HepG2 (cell line): Measurements from ENCODE around the gene DPP3. TPM values are rescaled to one million over a fixed set of nuclear protein-coding genes. Genes with fewer than 3 reads are reported as not detected.

Experiments
- AGO2 ChIP-seq: fragments of 200-400 bp; formaldehyde crosslinking; optimal IDR thresholded peaks from 2 replicates; pipeline ENCODE3; 2017; ENCODE audit warnings: mild to moderate bottlenecking, low read depth, low read length, moderate library complexity
- DNMT3B ChIP-seq: conservative IDR thresholded peaks from 2 replicates; pipeline ENCODE4 v1.6.1; 2016; ENCODE audit warnings: missing biosample characterization, control low read depth
- FOXK2 ChIP-seq: fragments of 450-650 bp; IDR thresholded peaks from 2 replicates; pipeline ENCODE4 v1.6.1; 2016
- HOXA7 ChIP-seq: sonication (generic); formaldehyde crosslinking; IDR thresholded peaks from 2 replicates; pipeline ENCODE4 v1.8.1; 2022; ENCODE audit warnings: mild to moderate bottlenecking, missing genetic modification reagents, moderate library complexity
- JUN ChIP-seq: sonication (generic); formaldehyde crosslinking; IDR thresholded peaks from 2 replicates; pipeline ENCODE4 v1.4.0; 2020; ENCODE audit warnings: mild to moderate bottlenecking, missing genetic modification reagents
- MIXL1 ChIP-seq: IDR thresholded peaks from 2 replicates; pipeline ENCODE4 v1.6.1; 2016
- MZF1 ChIP-seq: sonication (generic); formaldehyde crosslinking; IDR thresholded peaks from 2 replicates; pipeline ENCODE4 v1.8.1; 2023; ENCODE audit warnings: mild to moderate bottlenecking, missing genetic modification reagents, borderline replicate concordance
- NFE2L2 ChIP-seq: fragments of 150-350 bp; IDR thresholded peaks from 2 replicates; pipeline ENCODE4 v1.6.1; 2014; ENCODE audit warnings: low read length
- SAP130 ChIP-seq: IDR thresholded peaks from 2 replicates; pipeline ENCODE4 v1.6.1; 2016; ENCODE audit warnings: low read depth
- SRY ChIP-seq: sonication (generic); formaldehyde crosslinking; IDR thresholded peaks from 2 replicates; pipeline ENCODE4 v1.8.0; 2022; ENCODE audit warnings: mild to moderate bottlenecking, missing genetic modification reagents
- ZBTB3 ChIP-seq: sonication (generic); formaldehyde crosslinking; IDR thresholded peaks from 2 replicates; pipeline ENCODE4 v1.4.0; 2020; ENCODE audit warnings: low read depth, mild to moderate bottlenecking, moderate library complexity, missing genetic modification reagents, borderline replicate concordance
- ZNF138 ChIP-seq: sonication (generic); formaldehyde crosslinking; IDR thresholded peaks from 2 replicates; pipeline ENCODE4 v1.5.0; 2020; ENCODE audit warnings: mild to moderate bottlenecking, low read depth, missing genetic modification reagents
- ZNF207 ChIP-seq: fragments of 450-650 bp; IDR thresholded peaks from 2 replicates; pipeline ENCODE4 v1.6.1; 2016; ENCODE audit warnings: antibody characterized with exemption, borderline replicate concordance
- ZNF296 ChIP-seq: sonication (generic); formaldehyde crosslinking; conservative IDR thresholded peaks from 2 replicates; pipeline ENCODE4 v1.5.0; 2020; ENCODE audit warnings: mild to moderate bottlenecking, missing genetic modification reagents
- ZNF30 ChIP-seq: sonication (generic); formaldehyde crosslinking; IDR thresholded peaks from 2 replicates; pipeline ENCODE4 v1.5.0; 2020; ENCODE audit warnings: mild to moderate bottlenecking, missing genetic modification reagents
- ZNF546 ChIP-seq: sonication (generic); formaldehyde crosslinking; conservative IDR thresholded peaks from 2 replicates; pipeline ENCODE4 v1.8.1; 2023; ENCODE audit warnings: mild to moderate bottlenecking, missing genetic modification reagents
- ZNF577 ChIP-seq: sonication (generic); formaldehyde crosslinking; IDR thresholded peaks from 2 replicates; pipeline ENCODE4 v1.4.0; 2020; ENCODE audit warnings: mild to moderate bottlenecking, low read depth, missing genetic modification reagents, borderline replicate concordance
- ZNF598 ChIP-seq: sonication (generic); formaldehyde crosslinking; IDR thresholded peaks from 2 replicates; pipeline ENCODE4 v1.5.1; 2020; ENCODE audit warnings: mild to moderate bottlenecking, missing genetic modification reagents, borderline replicate concordance
- ZNF619 ChIP-seq: sonication (generic); formaldehyde crosslinking; IDR thresholded peaks from 2 replicates; pipeline ENCODE4 v1.4.0; 2020; ENCODE audit warnings: mild to moderate bottlenecking, missing genetic modification reagents
- ZNF678 ChIP-seq: sonication (generic); formaldehyde crosslinking; IDR thresholded peaks from 2 replicates; pipeline ENCODE4 v1.4.0; 2020; ENCODE audit warnings: mild to moderate bottlenecking, missing genetic modification reagents
- polyA plus RNA-seq, 8 experiments: library from polyadenylated mRNA; depleted of rRNA in 3 of 8; stranded (reverse) in 7 of 8; unstranded in 1 of 8; fragments of >200 nt; fragmentation: Illumina TruSeq in 4 of 8; extraction: Trizol in 4 of 8; gene quantifications; 2 replicates each; pipeline versions ENCODE4 v1.2.1 to v1.2.3, GENCODE V29; 2011 to 2016; ENCODE audit warnings: low read depth in 4 of 8, missing spikeins in 1 of 8, mixed read lengths in 1 of 8; ENCODE audit not compliant: insufficient read depth in 1 of 8
- total RNA-seq, 5 experiments: library from RNA; depleted of rRNA; stranded (reverse); fragments of >200 nt; fragmentation: Illumina TruSeq; extraction: Trizol; gene quantifications; 2 replicates each; pipeline ENCODE4 v1.2.3, GENCODE V29; 2016; ENCODE audit warnings: low read depth in 1 of 5
- TF ChIP-seq, protein P1 (sequence below): sonication (generic); formaldehyde crosslinking; conservative IDR thresholded peaks from 2 replicates; pipeline ENCODE4 v1.4.0; 2020; ENCODE audit warnings: missing genetic modification reagents
- TF ChIP-seq, protein P2 (sequence below): IDR thresholded peaks from 2 replicates; pipeline ENCODE4 v1.6.1; 2018; ENCODE audit warnings: missing genetic modification reagents, mild to moderate bottlenecking, missing compliant biosample characterization
- TF ChIP-seq, protein P3 (sequence below): sonication (generic); formaldehyde crosslinking; conservative IDR thresholded peaks from 2 replicates; pipeline ENCODE4 v1.8.0; 2022; ENCODE audit warnings: low read depth, missing genetic modification reagents
- TF ChIP-seq, protein P4 (sequence below): sonication (generic); formaldehyde crosslinking; IDR thresholded peaks from 2 replicates; pipeline ENCODE4 v1.5.1; 2020; ENCODE audit warnings: missing genetic modification reagents, mild to moderate bottlenecking, borderline replicate concordance

The DPP3 gene
- total and polyA plus RNA-seq, 2 of the 13 experiments (the other 11 are each of a cell fraction or from before 2014, with no cell fraction given), result 38.4 to 59.8 TPM

DNA sequence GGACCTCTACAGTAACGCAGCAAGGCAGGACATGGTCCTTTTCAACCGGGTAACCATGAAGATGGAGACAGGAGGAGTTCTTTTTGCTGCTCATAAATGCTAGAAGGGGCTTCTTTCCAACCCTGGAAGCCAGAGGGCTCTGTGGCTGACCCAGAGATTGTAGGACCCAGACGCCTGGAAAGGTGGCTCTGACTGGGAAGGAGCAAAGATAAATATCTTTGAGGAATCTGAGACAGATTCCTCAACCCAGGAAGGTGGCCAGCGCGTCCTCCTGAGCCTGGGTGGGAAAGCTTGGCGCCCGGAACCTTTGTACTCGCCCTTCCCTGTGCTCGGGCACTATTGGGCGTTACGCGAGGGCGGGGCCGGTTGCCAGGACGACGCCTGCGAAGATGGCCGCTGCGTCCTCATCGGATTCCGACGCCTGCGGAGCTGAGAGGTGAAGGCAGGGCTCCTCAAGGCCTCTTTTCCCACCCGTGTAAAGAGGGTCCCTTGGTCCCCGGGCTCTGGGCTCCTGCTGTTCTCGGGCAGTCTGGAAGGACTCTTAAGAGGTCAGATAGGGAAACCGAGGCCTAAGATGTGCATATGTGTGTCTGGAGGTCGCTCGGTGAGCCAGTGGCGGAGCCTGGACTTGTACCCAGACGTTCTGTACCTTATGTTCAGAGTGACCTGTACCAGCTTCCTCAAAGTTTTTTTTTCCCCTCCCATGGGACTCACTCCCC, 30.2 kb downstream of the DPP3 start, which contains the start of gene BBS1 (continued):
- TF ChIP-seq, protein P1, sequence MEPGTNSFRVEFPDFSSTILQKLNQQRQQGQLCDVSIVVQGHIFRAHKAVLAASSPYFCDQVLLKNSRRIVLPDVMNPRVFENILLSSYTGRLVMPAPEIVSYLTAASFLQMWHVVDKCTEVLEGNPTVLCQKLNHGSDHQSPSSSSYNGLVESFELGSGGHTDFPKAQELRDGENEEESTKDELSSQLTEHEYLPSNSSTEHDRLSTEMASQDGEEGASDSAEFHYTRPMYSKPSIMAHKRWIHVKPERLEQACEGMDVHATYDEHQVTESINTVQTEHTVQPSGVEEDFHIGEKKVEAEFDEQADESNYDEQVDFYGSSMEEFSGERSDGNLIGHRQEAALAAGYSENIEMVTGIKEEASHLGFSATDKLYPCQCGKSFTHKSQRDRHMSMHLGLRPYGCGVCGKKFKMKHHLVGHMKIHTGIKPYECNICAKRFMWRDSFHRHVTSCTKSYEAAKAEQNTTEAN (CRISPR knock-in tag), result 0 out of 2 replicates have a peak, but pooled peaks have one; percentile 31
- TF ChIP-seq DNMT3B (CRISPR knock-in tag) (0 out of 2 replicates have a peak, but pooled peaks have one; percentile 75), ZNF619 (CRISPR knock-in tag) (no peak), ZNF598 (CRISPR knock-in tag) (peak; percentile 79; the same call in 1 of the 2 replicates), ZNF678 (CRISPR knock-in tag) (no peak), SAP130 (peak; percentile 96), ZBTB3 (CRISPR knock-in tag) (no peak), SRY (CRISPR knock-in tag) (peak; percentile 67; the same call in 1 of the 2 replicates), AGO2 (peak; percentile 64), MZF1 (CRISPR knock-in tag) (no peak), ZNF546 (CRISPR knock-in tag) (0 out of 2 replicates have a peak, but pooled peaks have one; percentile 71), ZNF296 (CRISPR knock-in tag) (no peak), ZNF577 (CRISPR knock-in tag) (no peak), FOXK2 (no peak), MIXL1 (CRISPR knock-in tag) (peak; percentile 49; the same call in 1 of the 2 replicates), NFE2L2 (no peak), ZNF207 (no peak), JUN (CRISPR knock-in tag) (no peak), ZNF30 (CRISPR knock-in tag) (no peak), HOXA7 (CRISPR knock-in tag) (no peak), ZNF138 (CRISPR knock-in tag) (peak; percentile 72; the same call in 1 of the 2 replicates)
- TF ChIP-seq, protein P2, sequence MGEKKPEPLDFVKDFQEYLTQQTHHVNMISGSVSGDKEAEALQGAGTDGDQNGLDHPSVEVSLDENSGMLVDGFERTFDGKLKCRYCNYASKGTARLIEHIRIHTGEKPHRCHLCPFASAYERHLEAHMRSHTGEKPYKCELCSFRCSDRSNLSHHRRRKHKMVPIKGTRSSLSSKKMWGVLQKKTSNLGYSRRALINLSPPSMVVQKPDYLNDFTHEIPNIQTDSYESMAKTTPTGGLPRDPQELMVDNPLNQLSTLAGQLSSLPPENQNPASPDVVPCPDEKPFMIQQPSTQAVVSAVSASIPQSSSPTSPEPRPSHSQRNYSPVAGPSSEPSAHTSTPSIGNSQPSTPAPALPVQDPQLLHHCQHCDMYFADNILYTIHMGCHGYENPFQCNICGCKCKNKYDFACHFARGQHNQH (CRISPR knock-in tag), result peak; percentile 35; the same call in 1 of the 2 replicates
- TF ChIP-seq, protein P3, sequence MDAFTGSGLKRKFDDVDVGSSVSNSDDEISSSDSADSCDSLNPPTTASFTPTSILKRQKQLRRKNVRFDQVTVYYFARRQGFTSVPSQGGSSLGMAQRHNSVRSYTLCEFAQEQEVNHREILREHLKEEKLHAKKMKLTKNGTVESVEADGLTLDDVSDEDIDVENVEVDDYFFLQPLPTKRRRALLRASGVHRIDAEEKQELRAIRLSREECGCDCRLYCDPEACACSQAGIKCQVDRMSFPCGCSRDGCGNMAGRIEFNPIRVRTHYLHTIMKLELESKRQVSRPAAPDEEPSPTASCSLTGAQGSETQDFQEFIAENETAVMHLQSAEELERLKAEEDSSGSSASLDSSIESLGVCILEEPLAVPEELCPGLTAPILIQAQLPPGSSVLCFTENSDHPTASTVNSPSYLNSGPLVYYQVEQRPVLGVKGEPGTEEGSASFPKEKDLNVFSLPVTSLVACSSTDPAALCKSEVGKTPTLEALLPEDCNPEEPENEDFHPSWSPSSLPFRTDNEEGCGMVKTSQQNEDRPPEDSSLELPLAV (CRISPR knock-in tag), result no peak
- TF ChIP-seq, protein P4, sequence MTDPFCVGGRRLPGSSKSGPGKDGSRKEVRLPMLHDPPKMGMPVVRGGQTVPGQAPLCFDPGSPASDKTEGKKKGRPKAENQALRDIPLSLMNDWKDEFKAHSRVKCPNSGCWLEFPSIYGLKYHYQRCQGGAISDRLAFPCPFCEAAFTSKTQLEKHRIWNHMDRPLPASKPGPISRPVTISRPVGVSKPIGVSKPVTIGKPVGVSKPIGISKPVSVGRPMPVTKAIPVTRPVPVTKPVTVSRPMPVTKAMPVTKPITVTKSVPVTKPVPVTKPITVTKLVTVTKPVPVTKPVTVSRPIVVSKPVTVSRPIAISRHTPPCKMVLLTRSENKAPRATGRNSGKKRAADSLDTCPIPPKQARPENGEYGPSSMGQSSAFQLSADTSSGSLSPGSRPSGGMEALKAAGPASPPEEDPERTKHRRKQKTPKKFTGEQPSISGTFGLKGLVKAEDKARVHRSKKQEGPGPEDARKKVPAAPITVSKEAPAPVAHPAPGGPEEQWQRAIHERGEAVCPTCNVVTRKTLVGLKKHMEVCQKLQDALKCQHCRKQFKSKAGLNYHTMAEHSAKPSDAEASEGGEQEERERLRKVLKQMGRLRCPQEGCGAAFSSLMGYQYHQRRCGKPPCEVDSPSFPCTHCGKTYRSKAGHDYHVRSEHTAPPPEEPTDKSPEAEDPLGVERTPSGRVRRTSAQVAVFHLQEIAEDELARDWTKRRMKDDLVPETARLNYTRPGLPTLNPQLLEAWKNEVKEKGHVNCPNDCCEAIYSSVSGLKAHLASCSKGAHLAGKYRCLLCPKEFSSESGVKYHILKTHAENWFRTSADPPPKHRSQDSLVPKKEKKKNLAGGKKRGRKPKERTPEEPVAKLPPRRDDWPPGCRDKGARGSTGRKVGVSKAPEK (CRISPR knock-in tag), result no peak
